K562 (cell line): ENCODE data around the gene SELPLG. TPM values are rescaled to one million over a fixed set of nuclear protein-coding genes. Genes with fewer than 3 reads are reported as not detected.

Experiments used
- ATAC-seq: fragments of 200-7000 bp; cut with Tn5 transposase; 3 replicates; pipeline ENCODE4 v1.9.1; 2020; ENCODE audit warnings: moderate library complexity
- BruUV-seq: library from RNA; stranded (reverse); fragments of 400-500 nt; replicated peaks from 2 replicates; lab custom pipeline; 2021; lab: Mats Ljungman, UMichigan
- CTCF ChIA-PET: fragments of 300-600 bp; formaldehyde crosslinking; extraction: SDS; loops from one replicate; lab custom pipeline; 2021; ENCODE audit warnings: low intra/inter-chr PET ratio; lab: Yijun Ruan, JAX
- POLR2A ChIA-PET: fragments of 300-600, 350-650 bp; sonication (Branson Sonifier 250); formaldehyde crosslinking; extraction: SDS; loops from one replicate; lab custom pipeline; 2021; ENCODE audit warnings: antibody characterized with exemption, inconsistent platforms; lab: Yijun Ruan, JAX
- DNase-seq, 4 experiments: peaks; one replicate each; pipeline versions ENCODE4 v3.0.0 to v3.0.0-alpha.2; 2011 to 2018; ENCODE audit warnings: low spot score in 3 of 4, mixed read lengths in 3 of 4; ENCODE audit errors: extremely low read depth in 1 of 4
- FAIRE-seq: peaks from 2 replicates; lab custom pipeline; 2011; peaks lifted over from hg19 to GRCh38; lab: Jason Lieb, UNC
- H2AFZ ChIP-seq: 2 replicates; pipeline ENCODE4 v1.6.0; 2011; ENCODE audit warnings: low read depth, low read length, control low read depth, inconsistent platforms
- H3K27ac ChIP-seq: fragments of 200-600 bp; 3 replicates; pipeline ENCODE4 v1.8.0; 2011; ENCODE audit warnings: low read depth, mild to moderate bottlenecking, control low read depth, inconsistent platforms, low read length, moderate library complexity, mixed read lengths; ENCODE audit errors: extremely low read depth
- H3K27me3 ChIP-seq, 2 experiments: fragments of 300-600 bp in 1 of 2; 2 replicates in 1 of 2; 3 replicates in 1 of 2; pipeline versions ENCODE4 v1.6.0 to v1.8.0; 2011; ENCODE audit warnings: inconsistent platforms in 2 of 2, low read length in 2 of 2, mild to moderate bottlenecking in 1 of 2, mixed read lengths in 1 of 2, moderate library complexity in 1 of 2; ENCODE audit not compliant: control insufficient read depth in 2 of 2, insufficient read depth in 2 of 2
- H3K36me3 ChIP-seq: fragments of 300-600 bp; 3 replicates; pipeline ENCODE4 v1.8.0; 2011; ENCODE audit warnings: mild to moderate bottlenecking, low read length, inconsistent platforms; ENCODE audit not compliant: control insufficient read depth, insufficient read depth
- H3K4me1 ChIP-seq, 2 experiments: fragments of 200-600 bp in 1 of 2; replicated peaks in 1 of 2; 2 replicates in 1 of 2; 3 replicates in 1 of 2; pipeline versions ENCODE4 v1.5.1 to v1.8.0; 2011; ENCODE audit warnings: inconsistent platforms in 2 of 2, low read length in 2 of 2, mild to moderate bottlenecking in 1 of 2, mixed read lengths in 1 of 2, moderate library complexity in 1 of 2; ENCODE audit not compliant: control insufficient read depth in 2 of 2, insufficient read depth in 2 of 2
- H3K4me2 ChIP-seq: 2 replicates; pipeline ENCODE4 v1.6.1; 2011; ENCODE audit warnings: low read length, control low read depth, inconsistent platforms, mixed read lengths; ENCODE audit not compliant: insufficient read depth
- H3K4me3 ChIP-seq: fragments of 200-600 bp; sonication (generic), shearing (Covaris generic); 2 replicates; pipeline ENCODE4 v1.5.1; 2016; ENCODE audit warnings: control low read depth, inconsistent platforms
- H3K79me2 ChIP-seq: fragments of 200-600 bp; 3 replicates; pipeline ENCODE4 v1.8.0; 2011; ENCODE audit warnings: low read length, inconsistent platforms; ENCODE audit not compliant: control insufficient read depth, insufficient read depth
- H3K9ac ChIP-seq, 2 experiments: 2 replicates each; pipeline versions ENCODE4 v1.6.0 to v1.6.1; 2011; ENCODE audit warnings: low read depth in 2 of 2, low read length in 2 of 2, control low read depth in 1 of 2, inconsistent platforms in 1 of 2, mild to moderate bottlenecking in 1 of 2, mixed read lengths in 1 of 2; ENCODE audit not compliant: insufficient read depth in 1 of 2
- H3K9me1 ChIP-seq: one replicate; pipeline ENCODE4 v1.6.0; 2011; ENCODE audit warnings: inconsistent platforms, mild to moderate bottlenecking, low read length, moderate library complexity; ENCODE audit not compliant: control insufficient read depth, insufficient read depth
- H3K9me3 ChIP-seq: replicated peaks from 2 replicates; pipeline ENCODE4 v1.5.1; 2011; ENCODE audit warnings: low read depth, low read length, inconsistent platforms; ENCODE audit not compliant: control insufficient read depth, insufficient read depth
- H4K20me1 ChIP-seq: replicated peaks from 2 replicates; pipeline ENCODE4 v1.6.1; 2011; ENCODE audit warnings: low read length, inconsistent platforms, mixed read lengths; ENCODE audit not compliant: control insufficient read depth, insufficient read depth
- CAMTA2 ChIP-seq: fragments of 250-450 bp; sonication (Bioruptor Pico); conservative IDR thresholded peaks from 2 replicates; pipeline ENCODE4 v1.5.1; 2022
- GATAD2A ChIP-seq: fragments of 450-650 bp; IDR thresholded peaks from 2 replicates; pipeline ENCODE4 v1.6.1; 2017
- HES1 ChIP-seq: fragments of 450-650 bp; IDR thresholded peaks from 2 replicates; pipeline ENCODE4 v1.6.1; 2016; ENCODE audit warnings: low read depth, mild to moderate bottlenecking, moderate library complexity
- MCM5 ChIP-seq: fragments of 450-650 bp; IDR thresholded peaks from 2 replicates; pipeline ENCODE4 v1.6.1; 2016; ENCODE audit warnings: low read depth
- MCM7 ChIP-seq, 2 experiments: fragments of 450-650 bp; IDR thresholded peaks; 2 replicates each; pipeline ENCODE4 v1.6.1; 2016 to 2018
- NELFE ChIP-seq: IDR thresholded peaks from 2 replicates; pipeline ENCODE4 v1.6.1; 2011; ENCODE audit warnings: mild to moderate bottlenecking; ENCODE audit not compliant: insufficient read depth, insufficient read length
- POLR2AphosphoS5 ChIP-seq: IDR thresholded peaks from 2 replicates; pipeline ENCODE4 v1.6.1; 2011; ENCODE audit warnings: mild to moderate bottlenecking, low read depth, low read length, moderate library complexity; ENCODE audit not compliant: control insufficient read depth, insufficient read depth
- PRPF4 ChIP-seq: fragments of 200-400 bp; formaldehyde crosslinking; IDR thresholded peaks from one replicate; pipeline ENCODE4 v1.6.1; 2017; ENCODE audit warnings: low read length, low read depth, mild to moderate bottlenecking; ENCODE audit not compliant: insufficient read depth, poor library complexity, severe bottlenecking
- PTTG1 ChIP-seq: fragments of 450-650 bp; IDR thresholded peaks from 2 replicates; pipeline ENCODE4 v1.6.1; 2016; ENCODE audit warnings: low read depth, mild to moderate bottlenecking, missing genetic modification characterization, missing compliant biosample characterization
- SREBF2 ChIP-seq: sonication (generic); formaldehyde crosslinking; IDR thresholded peaks from 2 replicates; pipeline ENCODE4 v1.4.0; 2020; ENCODE audit warnings: mild to moderate bottlenecking, missing genetic modification reagents
- TBL1XR1 ChIP-seq, 2 experiments: IDR thresholded peaks; 2 replicates each; pipeline ENCODE4 v1.6.1; 2012; ENCODE audit warnings: improper control_type of control experiment in 2 of 2, low read length in 2 of 2, mild to moderate bottlenecking in 1 of 2
- VEZF1 ChIP-seq: fragments of 200-800 bp; sonication (Bioruptor generic); IDR thresholded peaks from 2 replicates; pipeline ENCODE4 v1.6.1; 2017; ENCODE audit warnings: missing genetic modification characterization, missing compliant biosample characterization
- ZC3H11A ChIP-seq: IDR thresholded peaks from 2 replicates; pipeline ENCODE4 v1.6.1; 2012; ENCODE audit warnings: low read depth, low read length, improper control_type of control experiment
- ZNF140 ChIP-seq: fragments of 250-450 bp; sonication (Bioruptor Pico); IDR thresholded peaks from 2 replicates; pipeline ENCODE4 v1.8.0; 2021; ENCODE audit warnings: moderate library complexity, mild to moderate bottlenecking, inconsistent platforms
- ZNF143 ChIP-seq: sonication (generic); formaldehyde crosslinking; IDR thresholded peaks from 2 replicates; pipeline ENCODE4 v1.9.0; 2022; ENCODE audit warnings: mild to moderate bottlenecking, missing genetic modification reagents
- ZNF165 ChIP-seq: fragments of 250-450 bp; sonication (Bioruptor Pico); IDR thresholded peaks from 2 replicates; pipeline ENCODE4 v1.4.0; 2020; ENCODE audit warnings: borderline replicate concordance
- ZNF197 ChIP-seq: fragments of 200-800 bp; sonication (Bioruptor generic); IDR thresholded peaks from 2 replicates; pipeline ENCODE4 v1.6.1; 2016; ENCODE audit warnings: low read depth, missing genetic modification characterization, missing compliant biosample characterization
- WGBS: fragments of 100-300 bp; shearing (Covaris generic); methylation state at CpG from one replicate; pipeline ENCODE4 v1.1.6; 2016; ENCODE audit warnings: low coverage, mixed read lengths; ENCODE audit not compliant: insufficient coverage; ENCODE audit errors: missing lambda C conversion rate; 5-methylcytosine and 5-hydroxymethylcytosine counted together
- in situ Hi-C: fragments of 300-500 bp; cut with MboI; formaldehyde crosslinking; loops from 4 replicates; pipeline ENCODE4 v1.15.0; 2018; ENCODE audit warnings: inconsistent platforms, mixed read lengths
- intact Hi-C: fragments of 100-400 bp; cut with micrococcal nuclease; formaldehyde crosslinking; loops from 2 replicates; pipeline ENCODE4 v1.14.2; 2022
- polyA plus RNA-seq, 8 experiments: library from polyadenylated mRNA; depleted of rRNA in 4 of 8; stranded (reverse) in 5 of 8; unstranded in 3 of 8; fragments of >200 nt; fragmentation: Nextera tagmentation in 2 of 8; fragmentation: Illumina TruSeq in 1 of 8; extraction: Ambion mirVana in 2 of 8; extraction: Trizol in 1 of 8; gene quantifications; 2 replicates each; pipeline versions ENCODE4 v1.2.1 to v1.2.3, GENCODE V29; 2011 to 2014; ENCODE audit warnings: inconsistent platforms in 1 of 8, missing spikeins in 1 of 8
- total RNA-seq, 7 experiments: library from RNA; depleted of rRNA in 6 of 7; stranded (reverse); fragments of >200 nt in 6 of 7; fragmentation: Illumina TruSeq in 2 of 7; extraction: Trizol in 2 of 7; gene quantifications; 2 replicates each; pipeline versions ENCODE4 v1.2.1 to v1.2.3, GENCODE V29; 2011 to 2021; ENCODE audit warnings: low replicate concordance in 1 of 7
- TF ChIP-seq, protein P1 (sequence below): fragments of 450-650 bp; formaldehyde crosslinking; IDR thresholded peaks from 2 replicates; pipeline ENCODE4 v1.4.0; 2020; ENCODE audit warnings: mild to moderate bottlenecking, mixed read lengths

The SELPLG gene
- total and polyA plus RNA-seq, 9 of the 15 experiments (the other 6 are each of a cell fraction or from before 2014, with no cell fraction given): 0.22 to 10.2 (median 1.7) TPM

- TF ChIP-seq HES1: no peak
These were observed 37.4 kb upstream of the SELPLG start (continued) for GRCh38 chr12:108671110-108671509.

DNA sequence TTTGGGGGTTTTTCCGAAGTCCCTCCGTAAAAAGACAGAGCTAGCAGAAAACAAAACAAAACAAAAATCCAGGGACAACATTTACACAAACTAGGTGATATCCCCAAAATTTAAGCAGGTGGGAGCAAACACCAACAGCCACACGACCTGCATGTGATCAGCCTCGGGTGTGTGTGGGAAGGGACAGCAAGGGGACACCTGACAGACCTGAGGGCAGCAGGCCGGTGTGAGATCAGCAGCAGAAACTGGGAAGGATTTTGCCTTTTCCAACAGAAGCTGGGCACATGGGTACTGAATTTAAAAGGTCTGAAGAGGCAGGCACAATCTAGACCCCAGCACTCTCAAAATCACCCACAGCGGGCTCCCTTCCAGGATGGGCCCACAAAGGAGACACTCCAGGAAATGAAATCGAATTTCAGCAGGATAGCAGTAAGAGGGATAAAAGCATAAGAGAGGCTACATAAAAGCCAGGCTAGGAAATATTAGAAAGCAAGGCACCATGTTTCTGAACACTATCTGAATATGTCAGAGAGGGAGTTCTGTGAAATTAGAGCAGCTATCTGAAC lies 36.5 kb upstream of the SELPLG start:
- Histone ChIP-seq H3K9ac (peak overlapping the region; percentile 14 to 84; a peak in 2 of 4 replicates), H3K4me1 (peaks cover 7 to 17% of the 10 kb centered on the region in 2 experiments; a peak in 3 of 5 replicates), H3K27me3 (no peaks in the 10 kb centered on the region), H4K20me1 (peaks cover 6% of the 10 kb centered on the region), H3K9me3 (no peaks in the 10 kb centered on the region), H3K4me2 (no peak overlapping the region), H3K36me3 (peaks cover 62% of the 10 kb centered on the region), H3K27ac (peak overlapping the region; percentile 5; the same call in 1 of the 3 replicates), H3K79me2 (peaks cover 85% of the 10 kb centered on the region), H3K9me1 (peaks cover 2% of the 10 kb centered on the region), H2AFZ (no peak overlapping the region), H3K4me3 (no peak overlapping the region)
- FAIRE-seq (no peak), ATAC-seq (peak; percentile 27; the same call in 1 of the 3 replicates), DNase-seq (no peak)
- WGBS: 75% methylated on average over 7 of the region's 7 CpGs
- BruUV-seq: no TSS peak
- intact Hi-C loops: no loop called here
- ChIA-PET CTCF (no interaction called here), POLR2A (interaction anchor here (0.6 to 2.2 kb wide), 4 partner anchors 11 to 60 kb away, joined by 3 to 9 read pairs (median 4); no protein-coding TSS in a partner anchor)
- in situ Hi-C loops: no loop called here
- no peak for TF ChIP-seq CAMTA2 (CRISPR knock-in tag)
- no peak for TF ChIP-seq ZNF140 (CRISPR knock-in tag)
- TF ChIP-seq VEZF1 (CRISPR knock-in tag): no peak
- TF ChIP-seq ZNF143 (CRISPR knock-in tag): no peak
- no peak for TF ChIP-seq SREBF2 (CRISPR knock-in tag)
- TF ChIP-seq MCM7 (IDR thresholded peaks at IDR 0.05): no peak
- TF ChIP-seq PTTG1 (tag): no peak
- TF ChIP-seq MCM5: no peak
- no peak for TF ChIP-seq PRPF4
- TF ChIP-seq GATAD2A: no peak
- TF ChIP-seq ZC3H11A: no peak
- TF ChIP-seq TBL1XR1 (IDR thresholded peaks at IDR 0.05; ENCODE audit: low read length in 2 of 2): no peak
- TF ChIP-seq NELFE: no peak
- TF ChIP-seq POLR2AphosphoS5: no peak
- no peak for TF ChIP-seq ZNF165 (CRISPR knock-in tag)
- TF ChIP-seq, protein P1, sequence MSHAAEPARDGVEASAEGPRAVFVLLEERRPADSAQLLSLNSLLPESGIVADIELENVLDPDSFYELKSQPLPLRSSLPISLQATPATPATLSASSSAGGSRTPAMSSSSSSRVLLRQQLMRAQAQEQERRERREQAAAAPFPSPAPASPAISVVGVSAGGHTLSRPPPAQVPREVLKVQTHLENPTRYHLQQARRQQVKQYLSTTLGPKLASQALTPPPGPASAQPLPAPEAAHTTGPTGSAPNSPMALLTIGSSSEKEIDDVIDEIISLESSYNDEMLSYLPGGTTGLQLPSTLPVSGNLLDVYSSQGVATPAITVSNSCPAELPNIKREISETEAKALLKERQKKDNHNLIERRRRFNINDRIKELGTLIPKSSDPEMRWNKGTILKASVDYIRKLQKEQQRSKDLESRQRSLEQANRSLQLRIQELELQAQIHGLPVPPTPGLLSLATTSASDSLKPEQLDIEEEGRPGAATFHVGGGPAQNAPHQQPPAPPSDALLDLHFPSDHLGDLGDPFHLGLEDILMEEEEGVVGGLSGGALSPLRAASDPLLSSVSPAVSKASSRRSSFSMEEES: no peak
- no peak for TF ChIP-seq ZNF197 (CRISPR knock-in tag)
